Activated CD4-positive, alpha-beta T cell treated with anti-CD3 and anti-CD28 coated beads for 36 hours (primary cell): ENCODE data around the gene ZNF532. TPM values are rescaled to one million over a fixed set of nuclear protein-coding genes. Genes with fewer than 3 reads are reported as not detected.

Source experiments
- ATAC-seq: fragments of 200-7000 bp; cut with Tn5 transposase; one replicate; pipeline ENCODE4 v1.10.0; 2021; ENCODE audit warnings: mild to moderate bottlenecking, moderate library complexity
- CTCF ChIA-PET: fragments of 350-600 bp; sonication (Branson Sonifier 250); formaldehyde crosslinking; loops from one replicate; lab custom pipeline; 2021; ENCODE audit warnings: antibody characterized with exemption; lab: Charles Lee
- POLR2A ChIA-PET: fragments of 350-600 bp; sonication (Branson Sonifier 250); formaldehyde crosslinking; loops from one replicate; lab custom pipeline; 2021; ENCODE audit warnings: antibody characterized with exemption, inconsistent platforms; lab: Charles Lee
- DNase-seq: peaks from one replicate; pipeline ENCODE4 v3.0.0-alpha.2; 2020
- H3K27ac Mint-ChIP-seq: one replicate; pipeline ENCODE4 v1.8.0; 2021; ENCODE audit warnings: mixed read lengths
- H3K27me3 Mint-ChIP-seq: one replicate; pipeline ENCODE4 v1.8.0; 2021; ENCODE audit warnings: mixed read lengths
- H3K36me3 Mint-ChIP-seq: one replicate; pipeline ENCODE4 v1.8.0; 2021; ENCODE audit warnings: low read depth, mixed read lengths
- H3K4me1 Mint-ChIP-seq: one replicate; pipeline ENCODE4 v1.8.0; 2021; ENCODE audit warnings: mixed read lengths
- H3K4me3 Mint-ChIP-seq: one replicate; pipeline ENCODE4 v1.8.0; 2021; ENCODE audit warnings: mild to moderate bottlenecking, moderate library complexity, mixed read lengths
- H3K9me3 Mint-ChIP-seq: one replicate; pipeline ENCODE4 v1.8.0; 2021; ENCODE audit warnings: low read depth, mixed read lengths
- intact Hi-C, 2 experiments: fragments of 100-400 bp; cut with DNase I in 1 of 2; cut with micrococcal nuclease in 1 of 2; formaldehyde crosslinking; loops; one replicate each; pipeline versions ENCODE4 v1.14.2 to v1.15.1; 2022 to 2024; cut with DNase I, micrococcal nuclease
- total RNA-seq, 2 experiments: library from RNA; stranded (reverse); gene quantifications; one replicate each; pipeline ENCODE4 v1.2.3, GENCODE V29; 2021

The ZNF532 gene
- total RNA-seq, 2 experiments from 2014 or later: 7.7 to 11.3 TPM

DNA sequence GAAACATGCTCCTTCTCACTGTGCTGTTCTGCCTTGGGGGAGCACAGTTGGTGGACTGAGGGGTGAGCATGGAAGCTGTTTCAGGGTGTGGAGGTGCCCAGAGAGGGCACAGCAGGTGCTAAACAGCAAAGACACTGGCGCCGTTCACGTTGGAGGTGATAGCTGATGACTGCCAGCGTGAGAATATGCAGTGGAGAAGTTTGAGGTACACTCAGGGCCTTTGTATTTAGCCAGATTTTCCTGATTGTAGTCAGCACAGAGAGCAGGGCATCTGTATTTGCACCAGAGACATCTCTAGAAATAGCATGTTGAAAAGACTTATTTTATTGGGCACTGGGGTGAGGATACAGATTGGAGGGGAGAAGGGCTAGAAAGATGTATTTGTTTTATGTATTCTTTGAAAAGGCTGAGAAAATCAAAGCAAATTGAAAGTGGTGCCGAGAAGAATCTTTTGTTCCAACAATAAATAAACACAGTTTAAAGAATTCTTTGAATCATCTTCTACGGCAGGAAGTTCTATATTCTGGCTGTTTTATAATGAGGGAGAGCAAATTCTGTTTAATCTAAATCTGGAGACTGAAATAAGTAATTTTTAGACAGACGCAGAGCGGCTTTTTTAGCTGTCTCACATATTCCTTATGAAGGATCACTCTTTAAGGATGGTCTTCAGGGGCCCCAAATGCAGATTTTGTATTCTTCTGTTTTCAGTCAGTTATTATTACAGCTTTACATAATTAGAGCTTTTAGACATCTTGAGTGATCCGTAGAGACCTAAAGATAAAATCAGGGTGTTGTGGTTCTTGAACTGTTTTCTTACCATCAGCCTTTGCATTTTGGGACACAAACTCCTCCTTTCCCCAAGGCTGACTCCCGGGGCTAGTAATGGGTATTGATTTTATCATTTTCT lies 7.1 kb downstream of the ZNF532 start:
- Mint-ChIP-seq H3K9me3 (no peaks in the 10 kb centered on the region), H3K4me1 (no peaks in the 10 kb centered on the region), H3K27me3 (peaks cover 23% of the 10 kb centered on the region), H3K4me3 (no peak overlapping the region), H3K27ac (no peak overlapping the region), H3K36me3 (peaks cover 6% of the 10 kb centered on the region)
- no peak for DNase-seq
- intact Hi-C loops: no loop called here
- ChIA-PET CTCF (interaction anchor here (0.6 kb wide), 1 partner anchor 64 kb away, joined by 3 read pairs; no protein-coding TSS in a partner anchor), POLR2A (no interaction called here)
- ATAC-seq: no peak

DNA sequence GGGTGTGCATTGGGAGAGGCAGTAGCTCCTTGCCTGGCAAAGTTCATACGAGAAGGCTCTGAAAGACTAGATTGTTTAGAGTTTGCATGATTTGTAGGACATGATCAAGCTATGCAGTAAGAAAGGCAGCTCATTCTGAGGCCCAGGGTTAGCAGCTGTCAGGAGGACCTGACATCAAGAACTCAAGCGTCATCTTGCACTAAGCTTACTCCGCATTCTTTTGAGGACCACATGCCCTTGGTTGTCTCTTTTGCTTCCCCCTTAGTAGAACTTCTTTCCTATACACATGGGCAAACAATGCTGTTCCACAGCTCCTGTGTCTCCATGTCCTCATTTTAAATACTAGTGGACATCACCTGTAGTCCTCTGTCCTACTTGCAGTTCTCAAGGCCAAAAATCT lies 14.0 kb downstream of the ZNF532 start:
- intact Hi-C loops: no loop called here
- no peak for DNase-seq
- ChIA-PET POLR2A (no interaction called here), CTCF (no interaction called here)
- no peaks in the 10 kb centered on the region for H3K36me3 Mint-ChIP-seq
- no peak for ATAC-seq
- H3K9me3 Mint-ChIP-seq: no peaks in the 10 kb centered on the region
- H3K27ac Mint-ChIP-seq: no peak overlapping the region
- peaks cover 11% of the 10 kb centered on the region for H3K27me3 Mint-ChIP-seq
- H3K4me3 Mint-ChIP-seq: no peak overlapping the region
- no peaks in the 10 kb centered on the region for H3K4me1 Mint-ChIP-seq

DNA sequence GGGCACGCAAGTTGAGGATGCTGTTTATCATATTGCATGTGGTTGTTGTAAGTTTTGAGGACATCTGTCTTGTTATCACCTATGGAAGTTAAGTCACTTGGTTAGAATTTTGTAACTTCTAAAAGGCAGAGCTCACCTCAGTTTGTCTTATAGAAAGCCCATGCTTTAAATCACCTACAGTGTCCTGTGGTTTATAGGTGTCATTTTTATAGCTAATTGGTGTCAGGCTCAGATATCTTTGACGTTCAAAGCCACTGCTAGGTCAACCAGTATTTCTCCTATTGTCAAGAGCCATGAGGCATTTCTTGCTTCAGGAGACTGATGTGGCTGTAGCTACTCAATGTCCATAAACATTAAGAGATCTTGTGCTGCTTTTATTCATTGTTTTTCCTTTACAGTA lies 16.8 kb downstream of the ZNF532 start:
- ChIA-PET CTCF (interaction anchor here (0.6 kb wide), 2 partner anchors 29 to 816 kb away, joined by 3 to 4 read pairs; partner anchors contain the start of gene CCBE1), POLR2A (interaction anchor here (0.8 kb wide), 1 partner anchor 15 kb away, joined by 3 read pairs; no protein-coding TSS in a partner anchor)
- no peak for DNase-seq
- no peaks in the 10 kb centered on the region for H3K4me1 Mint-ChIP-seq
- no peak overlapping the region for H3K4me3 Mint-ChIP-seq
- no peaks in the 10 kb centered on the region for H3K9me3 Mint-ChIP-seq
- no peak overlapping the region for H3K27ac Mint-ChIP-seq
- no peaks in the 10 kb centered on the region for H3K36me3 Mint-ChIP-seq
- peaks cover 7% of the 10 kb centered on the region for H3K27me3 Mint-ChIP-seq
- ATAC-seq: no peak
- intact Hi-C loops: no loop called here

DNA sequence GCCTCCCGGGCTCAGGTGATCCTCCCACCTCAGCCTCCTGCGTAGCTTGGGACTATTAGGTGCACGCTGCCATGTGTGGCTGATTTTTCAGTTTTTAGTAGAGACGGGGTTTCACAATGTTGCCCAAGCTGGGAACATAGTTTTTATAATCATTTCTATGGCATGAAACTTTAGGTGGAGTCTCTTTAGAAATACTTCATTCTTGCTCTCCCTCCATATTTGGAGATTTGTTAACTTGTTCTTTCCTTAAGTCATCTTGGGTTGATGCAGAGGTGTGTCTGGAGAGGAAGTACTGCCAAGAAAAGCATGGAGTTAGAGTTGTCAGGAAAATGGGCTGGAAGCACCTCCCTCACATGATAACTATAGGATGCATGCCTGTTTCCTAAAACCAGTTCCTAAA lies 17.4 kb downstream of the ZNF532 start:
- POLR2A ChIA-PET: interaction anchor here (0.8 kb wide), 1 partner anchor 15 kb away, joined by 3 read pairs; no protein-coding TSS in a partner anchor
- Mint-ChIP-seq H3K4me3 (no peak overlapping the region), H3K27me3 (peaks cover 8% of the 10 kb centered on the region), H3K27ac (no peak overlapping the region), H3K9me3 (no peaks in the 10 kb centered on the region), H3K4me1 (peaks cover under 1% of the 10 kb centered on the region), H3K36me3 (no peaks in the 10 kb centered on the region)
- CTCF ChIA-PET: interaction anchor here (0.6 kb wide), 2 partner anchors 173 to 815 kb away, joined by 3 to 4 read pairs; partner anchors contain the start of gene CCBE1
- DNase-seq (no peak), ATAC-seq (no peak)
- intact Hi-C loops: no loop called here

DNA sequence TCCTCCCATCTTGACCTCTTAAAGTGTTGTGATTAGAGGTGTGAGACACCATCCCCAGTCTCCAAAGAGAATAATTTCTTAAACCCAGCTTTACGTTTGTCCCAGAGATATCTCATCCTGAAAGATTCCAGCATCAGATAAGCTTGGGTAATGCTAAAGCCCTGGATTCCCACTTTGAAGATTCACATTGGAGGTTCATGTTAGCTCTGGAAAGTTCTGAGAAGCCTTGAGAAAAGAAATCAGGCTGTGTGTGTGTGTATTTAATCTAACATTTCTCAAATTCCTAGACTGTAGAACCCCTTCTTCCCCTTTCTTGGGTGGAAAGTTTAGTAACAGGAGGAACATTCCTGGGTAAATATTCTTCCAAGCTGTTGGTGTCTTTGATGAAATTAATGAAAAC lies 18.0 kb downstream of the ZNF532 start:
- ChIA-PET POLR2A (no interaction called here), CTCF (no interaction called here)
- Mint-ChIP-seq H3K27me3 (peaks cover 6% of the 10 kb centered on the region), H3K4me3 (no peak overlapping the region), H3K9me3 (no peaks in the 10 kb centered on the region), H3K36me3 (no peaks in the 10 kb centered on the region), H3K4me1 (peaks cover 7% of the 10 kb centered on the region), H3K27ac (no peak overlapping the region)
- ATAC-seq (no peak), DNase-seq (no peak)
- intact Hi-C loops: no loop called here

DNA sequence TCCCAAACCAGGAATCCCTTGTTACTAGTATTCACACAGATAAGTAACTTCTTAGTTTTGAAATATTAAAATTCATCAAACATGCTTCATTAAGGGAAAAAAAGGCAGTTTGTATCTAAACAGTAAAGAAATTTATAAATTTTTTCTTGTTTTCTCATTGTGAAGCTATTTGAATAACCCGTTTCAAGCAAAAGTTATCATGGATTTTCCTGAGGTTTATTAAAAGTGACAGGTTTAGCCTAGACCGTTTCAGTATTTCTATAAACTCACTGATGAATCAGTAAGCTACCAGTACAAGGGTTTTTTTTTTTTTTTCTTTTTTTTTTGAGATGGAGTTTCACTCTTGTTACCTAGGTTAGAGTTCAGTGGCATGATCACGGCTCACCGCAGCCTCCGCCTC lies 20.0 kb downstream of the ZNF532 start:
- Mint-ChIP-seq H3K4me3 (no peak overlapping the region), H3K4me1 (peaks cover 8% of the 10 kb centered on the region), H3K27ac (no peak overlapping the region), H3K9me3 (no peaks in the 10 kb centered on the region), H3K27me3 (peaks cover 7% of the 10 kb centered on the region), H3K36me3 (no peaks in the 10 kb centered on the region)
- intact Hi-C loops: no loop called here
- ATAC-seq (no peak), DNase-seq (no peak)
- POLR2A ChIA-PET: no interaction called here
- CTCF ChIA-PET: no interaction called here

DNA sequence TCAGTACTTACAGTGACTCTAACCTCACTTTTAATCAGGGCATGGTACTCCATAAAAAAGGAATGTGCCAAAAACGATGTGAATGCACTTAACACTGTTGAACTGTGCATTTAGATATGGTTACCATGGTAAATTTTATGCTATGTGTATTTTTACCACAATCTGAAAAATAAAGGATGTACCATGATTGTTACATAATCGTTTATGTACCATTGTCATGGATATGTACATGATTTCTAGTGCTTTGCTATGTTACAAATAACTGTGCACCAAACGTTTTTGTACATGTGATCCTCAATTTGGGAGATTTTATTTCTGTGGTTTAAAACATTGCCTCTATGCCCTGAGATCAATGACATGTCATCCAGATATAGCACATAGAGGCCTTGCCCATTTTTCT lies 21.8 kb downstream of the ZNF532 start:
- intact Hi-C loops: no loop called here
- ATAC-seq: no peak
- Mint-ChIP-seq H3K36me3 (no peaks in the 10 kb centered on the region), H3K27me3 (peaks cover 6% of the 10 kb centered on the region), H3K27ac (no peak overlapping the region), H3K4me1 (peaks cover 8% of the 10 kb centered on the region), H3K4me3 (no peak overlapping the region), H3K9me3 (no peaks in the 10 kb centered on the region)
- DNase-seq: no peak
- CTCF ChIA-PET: interaction anchor here (0.9 kb wide), 1 partner anchor 9 kb away, joined by 4 read pairs; no protein-coding TSS in a partner anchor
- POLR2A ChIA-PET: no interaction called here

DNA sequence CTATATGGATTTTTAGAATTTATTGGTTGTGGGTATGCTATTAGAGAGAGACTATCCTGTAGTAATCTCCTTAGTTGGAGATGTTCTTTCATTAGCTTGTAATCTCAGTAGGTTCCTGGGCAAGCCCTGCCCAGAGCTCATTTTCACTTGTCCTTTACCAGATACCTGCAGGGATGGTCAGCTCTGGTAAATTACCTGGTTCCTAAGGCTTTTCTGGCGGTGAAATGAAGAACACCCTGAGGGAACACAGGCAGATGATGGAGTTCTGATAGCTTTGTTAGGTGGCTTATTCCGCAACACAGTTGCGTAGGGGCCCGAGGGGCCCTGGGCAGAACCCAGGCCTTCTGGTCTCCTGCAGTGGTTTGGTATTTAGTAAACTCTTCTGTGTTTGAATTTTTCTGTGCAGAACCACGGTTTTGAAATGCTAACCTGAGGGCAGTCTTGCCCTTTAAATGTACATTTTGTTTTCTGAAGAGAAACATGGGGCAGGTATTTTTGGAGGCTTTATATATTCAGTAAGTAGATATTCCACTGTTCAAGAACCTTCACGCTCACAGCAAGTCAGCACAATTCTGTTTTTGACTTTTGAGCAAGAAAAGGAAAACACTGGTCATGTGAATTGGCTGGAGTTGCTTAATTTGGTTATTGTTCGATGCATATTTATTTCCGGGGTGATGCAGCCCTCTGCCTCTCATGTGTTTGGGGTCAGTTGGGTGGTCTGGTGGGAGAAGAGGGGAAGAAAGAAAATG lies 22.4 kb downstream of the ZNF532 start:
- no peak for ATAC-seq
- H3K9me3 Mint-ChIP-seq: no peaks in the 10 kb centered on the region

DNA sequence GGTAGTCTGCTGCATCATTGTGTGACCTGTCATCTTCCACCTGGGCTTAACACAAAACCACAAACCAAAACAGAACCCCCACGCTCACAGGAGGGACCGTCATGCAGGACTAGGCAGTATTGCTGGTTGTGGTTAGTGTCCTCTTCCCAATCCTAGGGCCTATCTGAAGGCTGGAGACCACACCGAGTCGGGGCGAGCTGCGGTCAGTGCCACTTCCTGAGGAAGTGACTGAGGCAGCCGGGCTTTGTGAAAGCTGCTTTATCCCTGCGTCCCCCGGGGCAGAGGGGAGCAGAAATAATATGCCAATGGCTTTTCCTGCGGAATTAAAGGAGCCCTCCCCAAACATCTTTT lies 22.9 kb downstream of the ZNF532 start:
- ChIA-PET POLR2A (no interaction called here), CTCF (no interaction called here)
- no peaks in the 10 kb centered on the region for H3K9me3 Mint-ChIP-seq
- DNase-seq (peak; percentile 40), ATAC-seq (peak; percentile 55)
- H3K27ac Mint-ChIP-seq: no peak overlapping the region
- H3K4me1 Mint-ChIP-seq: peaks cover 8% of the 10 kb centered on the region
- H3K4me3 Mint-ChIP-seq: no peak overlapping the region
- H3K36me3 Mint-ChIP-seq: no peaks in the 10 kb centered on the region
- peaks cover 6% of the 10 kb centered on the region for H3K27me3 Mint-ChIP-seq
- intact Hi-C loops: no loop called here

More for the DNA sequence above, 22.4 kb downstream of the ZNF532 start:
- ChIA-PET CTCF (interaction anchor here (0.6 to 0.9 kb wide), 2 partner anchors 9 to 423 kb away, joined by 3 to 4 read pairs; no protein-coding TSS in a partner anchor), POLR2A (no interaction called here)
- Mint-ChIP-seq H3K36me3 (no peaks in the 10 kb centered on the region), H3K4me3 (no peak overlapping the region), H3K27me3 (peaks cover 6% of the 10 kb centered on the region), H3K27ac (no peak overlapping the region), H3K4me1 (peaks cover 8% of the 10 kb centered on the region)
- intact Hi-C loops: no loop called here
- DNase-seq: no peak

DNA sequence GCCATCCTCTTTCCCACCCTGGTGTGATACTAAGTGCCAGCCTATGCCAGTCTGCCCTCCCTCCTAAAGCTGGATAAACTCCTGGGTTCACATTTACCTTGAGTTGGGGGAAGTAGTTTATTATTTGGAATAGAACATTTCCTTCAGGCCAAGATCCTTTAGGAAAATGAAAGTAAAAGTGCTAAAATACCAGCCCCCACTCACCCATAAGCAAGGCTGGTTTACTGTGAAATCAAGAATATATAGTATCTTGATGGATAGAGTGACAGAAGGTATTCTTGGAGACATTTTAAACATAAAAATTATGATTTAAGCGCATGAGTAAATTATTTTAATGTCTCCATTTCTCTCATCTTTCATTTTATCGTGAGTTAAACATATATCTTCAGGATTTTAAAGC lies 27.1 kb downstream of the ZNF532 start:
- H3K27ac Mint-ChIP-seq: no peak overlapping the region
- ChIA-PET POLR2A (interaction anchor here (0.5 kb wide), 1 partner anchor 17 kb away, joined by 3 read pairs; no protein-coding TSS in a partner anchor), CTCF (interaction anchor here (0.8 kb wide), 1 partner anchor 55 kb away, joined by 4 read pairs; no protein-coding TSS in a partner anchor)
- H3K36me3 Mint-ChIP-seq: no peaks in the 10 kb centered on the region
- no peak for DNase-seq
- H3K9me3 Mint-ChIP-seq: no peaks in the 10 kb centered on the region
- no peak for ATAC-seq
- peaks cover 4% of the 10 kb centered on the region for H3K27me3 Mint-ChIP-seq
- H3K4me3 Mint-ChIP-seq: no peak overlapping the region
- intact Hi-C loops: no loop called here
- H3K4me1 Mint-ChIP-seq: peaks cover 25% of the 10 kb centered on the region

DNA sequence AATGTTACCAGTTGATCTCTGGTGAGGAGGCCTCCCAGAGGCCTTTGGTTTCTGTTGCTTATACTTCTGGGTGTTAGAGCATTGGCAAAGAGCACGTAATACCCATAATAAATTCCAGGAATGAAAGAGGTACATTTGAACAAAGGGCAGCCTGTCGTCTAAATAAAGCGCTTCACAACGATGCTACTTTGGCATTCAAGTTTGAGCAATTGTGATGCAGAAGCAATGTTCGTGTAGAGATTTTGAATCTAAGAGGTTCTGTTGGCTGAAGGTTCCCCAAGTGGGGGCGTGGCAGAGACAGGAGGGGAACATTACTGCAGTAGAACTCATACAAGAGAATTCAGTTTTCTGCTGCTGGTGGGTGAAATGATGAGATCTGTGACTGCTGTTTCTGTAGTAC lies 27.8 kb downstream of the ZNF532 start:
- Mint-ChIP-seq H3K27ac (no peak overlapping the region), H3K4me1 (peaks cover 24% of the 10 kb centered on the region), H3K36me3 (no peaks in the 10 kb centered on the region), H3K27me3 (peaks cover 4% of the 10 kb centered on the region), H3K4me3 (no peak overlapping the region), H3K9me3 (no peaks in the 10 kb centered on the region)
- ChIA-PET POLR2A (no interaction called here), CTCF (no interaction called here)
- ATAC-seq (no peak), DNase-seq (no peak)
- intact Hi-C loops: no loop called here
